Measurements from ENCODE around the gene DOCK4.

DNA sequence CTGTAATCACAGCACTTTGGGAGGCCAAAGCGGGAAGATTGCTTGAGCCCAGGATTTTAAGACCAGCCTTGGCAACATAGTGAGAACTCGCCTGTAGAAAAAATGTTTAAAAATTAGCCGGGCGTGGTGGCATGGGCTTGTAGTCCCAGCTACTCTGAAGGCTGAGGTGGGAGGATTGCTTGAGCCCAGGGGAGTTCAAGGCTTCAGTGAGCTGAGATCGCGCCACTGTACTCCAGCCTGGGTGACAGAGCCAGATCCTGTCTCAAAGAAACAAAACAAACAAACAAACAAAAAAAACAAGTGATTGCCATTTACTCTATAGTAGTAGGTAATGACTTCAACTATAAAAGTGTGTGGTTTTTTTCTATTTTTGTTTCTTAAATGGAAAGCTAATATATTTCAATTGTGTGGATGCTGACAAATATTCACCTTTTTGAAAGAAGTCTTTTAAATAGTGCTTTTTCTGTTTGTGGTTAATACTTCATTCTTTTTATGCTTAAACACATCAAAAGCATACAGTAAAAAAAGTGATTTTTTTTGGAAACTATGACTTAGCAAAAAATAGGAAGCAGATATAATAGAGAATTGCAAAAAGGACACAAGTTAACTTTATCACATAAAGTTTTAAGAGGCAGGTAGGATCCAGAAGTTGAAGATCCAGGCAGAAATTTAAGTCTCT lies 48.6 kb upstream of the DOCK4 start:
- TF ChIP-seq, protein P1, sequence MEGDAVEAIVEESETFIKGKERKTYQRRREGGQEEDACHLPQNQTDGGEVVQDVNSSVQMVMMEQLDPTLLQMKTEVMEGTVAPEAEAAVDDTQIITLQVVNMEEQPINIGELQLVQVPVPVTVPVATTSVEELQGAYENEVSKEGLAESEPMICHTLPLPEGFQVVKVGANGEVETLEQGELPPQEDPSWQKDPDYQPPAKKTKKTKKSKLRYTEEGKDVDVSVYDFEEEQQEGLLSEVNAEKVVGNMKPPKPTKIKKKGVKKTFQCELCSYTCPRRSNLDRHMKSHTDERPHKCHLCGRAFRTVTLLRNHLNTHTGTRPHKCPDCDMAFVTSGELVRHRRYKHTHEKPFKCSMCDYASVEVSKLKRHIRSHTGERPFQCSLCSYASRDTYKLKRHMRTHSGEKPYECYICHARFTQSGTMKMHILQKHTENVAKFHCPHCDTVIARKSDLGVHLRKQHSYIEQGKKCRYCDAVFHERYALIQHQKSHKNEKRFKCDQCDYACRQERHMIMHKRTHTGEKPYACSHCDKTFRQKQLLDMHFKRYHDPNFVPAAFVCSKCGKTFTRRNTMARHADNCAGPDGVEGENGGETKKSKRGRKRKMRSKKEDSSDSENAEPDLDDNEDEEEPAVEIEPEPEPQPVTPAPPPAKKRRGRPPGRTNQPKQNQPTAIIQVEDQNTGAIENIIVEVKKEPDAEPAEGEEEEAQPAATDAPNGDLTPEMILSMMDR (IDR thresholded peaks at IDR 0.05; ENCODE audit: low read depth, low read length, missing input control), result no peak
- TF ChIP-seq JUND (IDR thresholded peaks at IDR 0.05), result no peak
- no peak for TF ChIP-seq RAD21 (IDR thresholded peaks at IDR 0.05)
- no peak for TF ChIP-seq REST (IDR thresholded peaks at IDR 0.05)
- no peak for TF ChIP-seq ATF3 (IDR thresholded peaks at IDR 0.05)
- TF ChIP-seq SP1 (IDR thresholded peaks at IDR 0.05), result no peak
- no peak for TF ChIP-seq HNF4G (IDR thresholded peaks at IDR 0.05)
- no peak for TF ChIP-seq EGR1 (IDR thresholded peaks at IDR 0.05; ENCODE audit: low read depth in 2 of 2)

Data from liver (tissue), 3 donors.